Activated gamma-delta T cell treated with Interleukin-2 at 50 U/mL for 16 hours (primary cell): Measurements from ENCODE around the gene CALML6.
"Not testable (repeated sequence)": the region's sequence is repeated elsewhere in the genome, so short reads cannot be mapped to it uniquely, and the experiment has no call there.

Source experiments
- DNase-seq: peaks from one replicate; pipeline ENCODE4 v3.0.0-alpha.2; 2020

The CALML6 gene

GRCh38 chr1:1914971-1915692 is at the start of gene CALML6:
TSS of gene CALML6 (plus strand) at chr1:1915260. CDS start at chr1:1915281, 21 bp downstream.
- DNase-seq, result no peak

GRCh38 chr1:1867164-1867563 is 47.9 kb upstream of the CALML6 start:
- DNase-seq, result no peak

GRCh38 chr1:1869469-1869868 is 45.6 kb upstream of the CALML6 start:
- DNase-seq, result no peak

GRCh38 chr1:1872329-1872994 is 42.6 kb upstream of the CALML6 start:
- DNase-seq, result no peak

GRCh38 chr1:1873186-1873585 is 41.9 kb upstream of the CALML6 start:
- no peak for DNase-seq

GRCh38 chr1:1874901-1875300 is 40.2 kb upstream of the CALML6 start:
- DNase-seq, result no peak

- no peak for DNase-seq
Measured at GRCh38 chr1:1875932-1876331, 39.1 kb upstream of the CALML6 start.

- DNase-seq, result no peak
Measured at GRCh38 chr1:1876335-1876930, 38.6 kb upstream of the CALML6 start.

GRCh38 chr1:1877865-1878436 is 37.1 kb upstream of the CALML6 start:
- DNase-seq, result no peak

GRCh38 chr1:1879942-1880341 is 35.1 kb upstream of the CALML6 start:
- no peak for DNase-seq

- DNase-seq, result no peak
Measured at GRCh38 chr1:1880617-1881312, 34.3 kb upstream of the CALML6 start.

- no peak for DNase-seq
Measured at GRCh38 chr1:1881727-1882126, 33.3 kb upstream of the CALML6 start.

GRCh38 chr1:1883092-1883873 is 31.8 kb upstream of the CALML6 start:
- no peak for DNase-seq

GRCh38 chr1:1883890-1884289 is 31.2 kb upstream of the CALML6 start:
- DNase-seq, result not testable (repeated sequence)

- no peak for DNase-seq
Measured at GRCh38 chr1:1889090-1889750, 25.8 kb upstream of the CALML6 start.

GRCh38 chr1:1889847-1890505 is 25.1 kb upstream of the CALML6 start:
- peak; percentile 23 for DNase-seq

- DNase-seq, result peak; percentile 84
Measured at GRCh38 chr1:1890506-1891348, 24.3 kb upstream of the CALML6 start, which contains the start of gene GNB1. TSS of gene GNB1 (minus strand) at chr1:1891087. CDS start at chr1:1825453, 65,634 bp downstream.

GRCh38 chr1:1891349-1892078 is 23.5 kb upstream of the CALML6 start:
- DNase-seq, result peak; percentile 81

- no peak for DNase-seq
Measured at GRCh38 chr1:1892079-1892762, 22.8 kb upstream of the CALML6 start.
